NCI-H774 (cell line): ENCODE data around the gene KCNJ5.
A peak's percentile ranks its signal among the peaks of the same experiment; 100 is the strongest.

ENCODE experiments used
- DNase-seq: peaks from one replicate; lab custom pipeline; 2025; lab: John Stamatoyannopoulos, UW

KCNJ5 gene

DNA sequence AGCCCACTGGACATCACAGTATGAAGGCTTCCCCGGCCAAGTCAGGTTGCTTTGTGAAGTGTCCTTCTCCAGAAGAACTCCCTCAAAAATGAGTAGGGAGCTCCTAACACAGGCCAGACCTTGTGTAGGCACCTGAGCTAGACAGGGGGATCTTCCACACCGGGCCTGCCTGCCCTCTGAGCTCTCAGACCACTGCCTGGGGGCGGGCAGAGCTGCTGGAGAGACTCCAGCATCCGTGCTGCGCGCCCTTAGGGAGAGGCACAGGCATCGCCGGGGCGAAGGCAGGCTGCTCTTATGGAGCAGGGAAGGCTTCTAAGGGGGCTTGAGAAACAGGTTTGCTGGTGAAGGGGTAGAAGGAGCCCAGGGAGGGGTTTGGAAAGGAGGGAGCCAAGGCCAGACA is 4.4 kb downstream of the KCNJ5 start:
- DNase-seq, result no peak

GRCh38 chr11:128896356-128896755 is 5.2 kb downstream of the KCNJ5 start:
- no peak for DNase-seq

- no peak for DNase-seq
These were observed 6.7 kb downstream of the KCNJ5 start for GRCh38 chr11:128897826-128898225.

DNA sequence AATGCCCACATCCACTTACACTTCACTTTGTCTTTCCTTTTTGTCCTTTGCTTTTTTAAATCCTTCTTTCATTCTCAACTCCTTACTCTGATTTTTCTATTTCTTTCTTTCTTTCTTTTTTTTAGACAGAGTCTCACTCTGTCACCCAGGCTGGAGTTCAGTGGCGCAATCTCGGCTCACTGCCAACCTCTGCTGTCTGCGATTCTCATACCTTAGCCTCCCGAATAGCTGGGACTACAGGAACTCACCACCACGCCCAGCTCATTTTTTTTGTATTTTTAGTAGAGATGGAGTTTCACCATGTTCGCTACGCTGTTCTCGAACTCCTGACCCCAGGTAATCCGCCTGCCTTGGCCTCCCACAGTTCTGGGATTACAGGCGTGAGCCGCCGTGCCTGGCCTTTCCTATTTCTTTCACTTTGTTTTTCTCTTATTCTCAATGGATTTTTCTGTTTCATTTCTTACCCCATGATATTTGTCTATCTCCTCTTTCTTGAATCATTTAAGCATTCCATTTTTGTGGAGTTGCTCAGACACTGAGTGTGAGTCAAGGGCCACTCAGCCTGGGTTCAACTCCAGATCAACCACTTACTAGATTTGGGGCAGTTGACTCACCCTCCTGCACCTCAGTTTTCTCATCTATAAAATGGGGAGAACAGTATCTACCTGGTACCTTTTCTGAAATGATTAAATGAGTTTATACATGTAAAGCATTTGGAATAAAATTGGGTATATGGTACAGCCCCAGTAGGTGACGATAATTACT is 7.6 kb downstream of the KCNJ5 start:
- no peak for DNase-seq

- no peak for DNase-seq
These were observed 9.3 kb downstream of the KCNJ5 start for GRCh38 chr11:128900468-128900867.

DNA sequence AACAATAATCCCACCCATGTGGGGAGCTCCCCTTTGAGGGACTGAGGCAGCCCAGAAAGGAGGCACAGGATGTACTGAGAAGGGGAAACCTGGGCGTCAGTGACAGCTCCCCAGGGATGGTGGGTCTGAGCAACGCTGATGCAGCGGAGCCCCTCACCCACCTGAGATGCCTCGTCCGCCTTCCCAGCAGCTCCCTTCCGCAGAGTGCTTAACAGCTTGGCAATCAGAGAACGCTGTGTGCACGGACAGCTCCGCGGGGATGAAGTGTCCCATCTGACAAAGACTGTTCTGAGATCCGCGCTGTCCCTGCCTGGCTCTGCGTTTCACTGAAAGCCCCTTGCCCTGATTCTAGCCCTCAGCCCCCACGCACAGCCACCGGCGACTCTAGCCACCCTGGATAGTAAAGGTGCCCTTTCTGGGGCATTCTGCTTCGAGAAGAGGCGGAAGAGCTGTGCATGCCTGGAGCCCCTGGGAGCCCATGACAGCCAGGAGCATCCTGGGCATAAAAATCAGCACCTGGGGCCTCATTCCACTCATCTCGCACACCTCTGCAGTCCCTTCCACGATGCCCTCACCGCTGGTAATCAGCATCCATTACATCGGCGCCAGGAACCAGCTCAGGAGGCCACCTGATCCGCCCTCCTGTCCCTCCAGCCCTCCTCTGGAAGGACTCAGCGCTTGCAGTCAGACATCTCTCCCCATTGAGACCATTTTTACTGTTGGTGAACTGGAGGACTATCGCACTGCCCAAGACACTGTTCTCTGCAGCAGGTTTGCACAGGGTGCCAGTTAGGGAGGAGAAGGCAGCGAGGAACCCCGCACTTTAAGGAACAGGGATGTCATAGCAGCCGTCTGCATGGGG is 10.7 kb downstream of the KCNJ5 start:
- no peak for DNase-seq

DNA sequence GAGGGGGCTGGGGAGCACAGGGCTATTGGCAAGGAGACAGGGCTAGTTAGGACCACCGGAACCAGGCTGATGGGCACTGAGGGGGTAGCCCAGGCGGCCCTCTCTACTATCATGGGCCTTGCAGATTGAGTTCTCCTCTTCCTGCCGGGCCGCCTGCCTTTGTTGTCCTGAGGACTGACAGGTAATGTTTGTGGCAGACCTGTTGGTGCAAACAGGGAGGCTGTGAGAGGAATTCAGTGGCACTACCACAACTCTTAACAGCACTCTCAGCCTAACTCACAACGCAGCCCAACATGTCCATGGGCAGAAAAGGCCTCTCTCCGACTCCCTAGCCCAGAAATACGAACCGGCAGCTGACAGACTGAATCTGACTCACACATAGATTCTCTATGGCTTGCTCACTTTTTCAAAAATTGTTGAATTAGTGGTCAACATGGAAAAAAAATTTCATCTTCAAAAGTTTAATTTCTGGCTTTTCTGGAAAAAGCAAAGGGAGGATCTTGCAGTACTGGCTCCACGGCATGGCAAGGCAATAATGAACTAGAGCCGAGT is 11.4 kb downstream of the KCNJ5 start:
- DNase-seq, result no peak

GRCh38 chr11:128903248-128904061 is 12.3 kb downstream of the KCNJ5 start:
- no peak for DNase-seq

DNA sequence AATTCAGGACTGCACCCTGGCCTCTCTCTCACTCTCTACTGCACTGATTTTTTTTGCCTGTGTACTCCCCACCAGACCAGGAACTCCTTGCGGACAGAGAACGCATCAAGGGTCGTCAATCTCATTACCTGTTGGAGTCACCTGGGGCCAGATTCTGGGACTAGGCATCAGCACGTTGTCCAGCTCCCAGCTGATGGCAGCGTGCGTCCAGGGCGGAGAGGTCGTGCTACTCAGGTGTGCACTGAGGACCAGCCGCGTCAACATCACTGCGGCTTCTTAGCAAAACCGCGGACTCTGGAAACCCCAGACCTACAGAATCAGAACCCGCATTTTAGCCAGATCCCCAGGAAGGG is 13.1 kb downstream of the KCNJ5 start:
- DNase-seq, result no peak

- DNase-seq, result peak; percentile 63
These were observed 13.6 kb downstream of the KCNJ5 start for GRCh38 chr11:128904656-128905344.

DNA sequence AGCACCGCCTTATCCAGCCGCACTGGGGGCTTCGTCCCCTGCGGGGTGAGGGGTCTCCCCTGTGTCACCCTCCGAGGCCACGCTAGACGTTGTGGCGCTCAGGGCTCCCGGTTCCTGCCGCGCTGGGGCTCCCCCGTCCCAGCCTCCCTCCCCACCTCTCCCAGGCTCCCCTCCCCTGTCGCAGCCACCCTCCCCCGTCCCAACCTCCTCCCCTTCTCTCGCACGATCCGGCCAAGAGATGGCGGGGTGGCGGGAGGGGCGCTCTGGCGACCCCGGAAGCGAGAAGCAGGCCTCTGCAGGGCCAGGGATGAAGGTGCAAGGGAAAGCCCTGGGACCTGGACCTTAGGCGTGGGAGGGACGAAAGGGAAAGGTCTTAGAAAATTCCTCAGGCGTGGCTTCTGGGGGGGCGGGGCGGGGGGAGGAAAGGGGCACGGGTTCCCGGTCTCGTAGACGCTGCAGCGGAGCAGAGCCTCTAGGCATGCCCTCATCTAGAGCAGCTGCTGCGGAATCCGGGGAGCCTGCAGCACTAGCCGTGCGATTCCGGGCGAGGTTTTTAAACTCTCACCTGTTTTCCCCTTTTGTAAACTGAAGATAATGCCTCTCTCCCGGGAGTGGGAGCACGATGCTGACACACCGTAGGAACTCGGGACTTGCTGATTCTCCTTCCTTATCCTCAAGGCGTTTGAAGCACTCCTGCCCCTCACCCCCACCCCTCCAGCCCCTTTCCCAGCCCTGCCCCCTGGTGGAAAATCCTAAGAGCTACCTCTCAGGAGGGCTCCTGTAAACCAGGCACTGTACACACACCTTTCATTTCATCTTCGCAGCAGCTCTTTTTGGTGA is 14.4 kb downstream of the KCNJ5 start:
- peak; percentile 67 for DNase-seq

DNA sequence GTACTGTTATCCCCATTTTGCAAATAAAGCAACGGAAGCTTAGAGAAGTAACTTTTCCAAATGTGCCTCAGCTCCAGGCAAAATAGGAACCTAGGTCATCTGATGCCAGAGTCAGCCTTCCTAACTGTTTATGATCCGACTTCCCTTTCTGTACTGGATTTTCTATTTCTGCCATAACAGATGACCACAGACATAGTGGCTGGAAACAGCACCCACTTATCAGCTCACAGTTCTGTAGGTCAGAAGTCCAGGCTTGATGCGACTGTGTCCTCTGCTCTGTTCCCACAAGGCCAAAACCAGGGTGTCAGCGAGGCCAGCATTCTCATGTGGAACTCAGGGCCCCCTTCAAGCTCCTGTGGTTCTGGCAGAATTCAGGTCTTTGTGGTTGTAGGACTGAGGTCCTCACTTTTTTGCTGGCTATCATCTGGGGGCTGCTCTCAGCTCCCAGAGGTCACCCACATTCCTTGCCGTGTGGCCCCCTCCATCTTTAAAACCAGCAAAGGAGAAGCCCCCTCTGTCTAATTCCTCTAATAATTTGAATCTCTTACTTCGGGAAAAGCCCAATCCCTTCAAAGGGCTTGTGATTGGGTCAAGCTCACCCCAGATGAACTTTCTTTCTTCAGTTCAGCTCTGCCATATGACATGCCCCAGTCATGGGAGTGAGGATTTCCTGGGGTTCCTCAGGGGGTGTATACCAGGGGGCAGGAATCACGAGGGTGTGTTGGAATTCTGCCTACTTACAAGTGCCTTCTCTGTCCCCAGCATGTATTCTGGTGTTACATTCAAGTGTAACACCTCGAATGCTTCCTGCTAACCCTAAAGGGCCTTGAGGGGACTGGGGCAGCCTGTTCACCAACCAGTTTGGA is 15.3 kb downstream of the KCNJ5 start:
- no peak for DNase-seq

DNA sequence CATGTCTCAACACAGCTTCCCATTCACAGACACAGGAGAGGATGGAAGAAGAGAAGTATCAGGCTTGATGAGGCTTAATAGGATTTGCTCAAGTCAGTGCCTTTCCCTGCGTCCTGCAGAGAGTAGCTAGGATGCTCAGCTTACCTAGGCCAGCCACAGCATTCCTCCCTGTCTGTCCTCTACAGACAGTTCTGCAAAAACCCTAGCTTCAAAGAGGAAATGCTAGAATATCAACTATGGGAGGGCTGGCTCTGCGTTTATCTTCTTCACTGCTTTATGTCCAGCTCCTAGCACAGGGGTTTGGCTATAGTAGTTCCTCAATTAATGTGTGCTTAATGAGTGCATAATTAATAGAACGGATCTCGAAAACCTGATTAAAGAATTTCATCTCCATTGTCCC is 16.4 kb downstream of the KCNJ5 start:
- no peak for DNase-seq

DNA sequence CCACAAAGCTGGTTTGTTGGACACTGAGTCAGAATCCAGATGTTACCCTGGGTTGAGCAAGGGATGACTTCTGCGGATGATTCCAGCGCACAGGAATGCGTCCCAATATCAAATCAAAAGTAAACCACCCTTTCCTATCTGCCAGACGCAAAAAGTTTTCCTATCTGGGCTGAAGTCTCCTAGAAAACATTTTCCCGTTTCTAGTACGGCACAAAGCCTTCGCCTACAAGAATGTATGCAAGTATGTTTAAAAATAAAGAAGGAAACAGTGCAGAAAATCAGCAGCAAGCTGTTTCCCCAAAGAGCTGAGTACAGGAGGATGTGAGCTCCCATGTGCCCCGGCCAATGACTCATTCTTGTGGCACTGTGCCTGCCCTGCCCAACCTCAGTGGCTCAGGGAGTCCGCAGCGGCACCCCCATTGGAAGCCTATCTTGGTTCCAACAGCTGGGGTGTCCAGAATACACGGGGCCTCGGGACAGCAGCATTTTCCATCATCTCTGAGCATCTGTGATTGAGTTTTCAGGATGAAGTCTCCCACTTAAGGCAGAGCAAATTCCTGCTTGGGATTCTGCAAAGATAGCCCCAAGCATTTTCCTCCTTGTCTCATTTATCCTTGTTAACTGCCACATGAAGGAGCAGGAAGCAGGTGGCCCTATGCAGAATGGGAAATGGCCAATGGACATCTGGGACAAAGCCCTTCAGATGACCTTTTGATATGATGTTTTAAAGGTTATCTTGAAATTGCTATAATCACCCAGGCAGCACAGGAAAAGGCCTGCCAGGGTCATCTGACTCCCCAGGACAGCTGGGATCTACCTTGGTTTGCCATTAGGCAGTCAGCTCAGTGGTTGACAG is 17.5 kb downstream of the KCNJ5 start:
- no peak for DNase-seq

GRCh38 chr11:128909438-128910125 is 18.4 kb downstream of the KCNJ5 start:
- DNase-seq, result no peak

DNA sequence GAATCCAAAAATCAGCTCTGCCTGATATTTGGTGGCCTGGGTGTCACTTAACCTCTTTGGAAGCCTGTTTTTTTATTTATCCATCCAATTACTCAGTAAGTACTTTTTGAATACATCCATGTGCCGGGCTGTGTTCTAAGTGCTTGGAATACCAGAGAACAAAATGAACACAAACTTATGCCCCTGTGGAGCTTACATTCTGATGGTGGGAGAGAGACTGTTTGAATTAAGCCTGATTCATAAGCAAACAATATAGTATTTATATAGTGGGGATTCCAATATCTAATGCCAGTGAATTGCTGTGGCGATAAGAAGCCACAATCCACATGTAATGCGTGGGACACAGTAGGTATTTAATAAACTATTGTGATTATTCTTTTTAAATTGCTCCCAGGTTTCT is 19.4 kb downstream of the KCNJ5 start:
- DNase-seq, result no peak

DNA sequence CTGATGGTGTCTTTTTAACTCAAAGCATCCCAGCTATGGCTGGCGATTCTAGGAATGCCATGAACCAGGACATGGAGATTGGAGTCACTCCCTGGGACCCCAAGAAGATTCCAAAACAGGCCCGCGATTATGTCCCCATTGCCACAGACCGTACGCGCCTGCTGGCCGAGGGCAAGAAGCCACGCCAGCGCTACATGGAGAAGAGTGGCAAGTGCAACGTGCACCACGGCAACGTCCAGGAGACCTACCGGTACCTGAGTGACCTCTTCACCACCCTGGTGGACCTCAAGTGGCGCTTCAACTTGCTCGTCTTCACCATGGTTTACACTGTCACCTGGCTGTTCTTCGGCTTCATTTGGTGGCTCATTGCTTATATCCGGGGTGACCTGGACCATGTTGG is 20.1 kb downstream of the KCNJ5 start:
- no peak for DNase-seq

GRCh38 chr11:128911701-128912100 is 20.5 kb downstream of the KCNJ5 start:
- no peak for DNase-seq
